ENCODE results near the gene PTGIR. TPM values are rescaled to one million over a fixed set of nuclear protein-coding genes. Genes with fewer than 3 reads are reported as not detected.

PTGIR gene
- total RNA-seq, 4 donors from 2014 or later, result 9.0 to 21.9 (median 12.7) TPM

DNA sequence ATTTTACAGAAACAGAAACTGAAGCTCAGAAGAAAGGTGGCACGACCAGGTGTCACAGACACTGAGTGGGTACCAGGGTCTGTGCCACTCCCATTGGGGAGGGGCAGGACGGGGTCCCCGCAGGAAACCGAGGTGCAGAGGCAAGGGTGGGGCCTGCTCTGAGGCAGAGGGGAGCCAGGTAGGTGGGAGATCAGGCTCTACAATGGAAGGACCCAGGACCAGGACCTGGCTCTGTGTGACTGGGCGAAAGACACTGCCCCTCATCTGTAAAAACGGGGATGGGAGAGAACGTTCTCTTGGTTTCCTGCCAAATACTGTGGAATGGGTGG is 2.8 kb downstream of the PTGIR start:
- peaks cover 0 to 22% of the 10 kb centered on the region in 2 donors for H3K4me1 ChIP-seq
- H3K27me3 ChIP-seq, result no peaks in the 10 kb centered on the region
- H3K9me3 ChIP-seq, result no peaks in the 10 kb centered on the region
- intact Hi-C loops (cut with DNase I), result no loop called here
- DNase-seq, result no peak
- H3K4me3 ChIP-seq (replicated peaks in 1 of 3), result no peak overlapping the region
- WGBS, 2 donors, result 65 to 70% methylated on average over 7 of the region's 7 CpGs
- no peaks in the 10 kb centered on the region for H3K36me3 ChIP-seq
- H3K27ac ChIP-seq, result no peak overlapping the region
- no peak for TF ChIP-seq POLR2A (IDR thresholded peaks at IDR 0.05)
- TF ChIP-seq, protein P1, sequence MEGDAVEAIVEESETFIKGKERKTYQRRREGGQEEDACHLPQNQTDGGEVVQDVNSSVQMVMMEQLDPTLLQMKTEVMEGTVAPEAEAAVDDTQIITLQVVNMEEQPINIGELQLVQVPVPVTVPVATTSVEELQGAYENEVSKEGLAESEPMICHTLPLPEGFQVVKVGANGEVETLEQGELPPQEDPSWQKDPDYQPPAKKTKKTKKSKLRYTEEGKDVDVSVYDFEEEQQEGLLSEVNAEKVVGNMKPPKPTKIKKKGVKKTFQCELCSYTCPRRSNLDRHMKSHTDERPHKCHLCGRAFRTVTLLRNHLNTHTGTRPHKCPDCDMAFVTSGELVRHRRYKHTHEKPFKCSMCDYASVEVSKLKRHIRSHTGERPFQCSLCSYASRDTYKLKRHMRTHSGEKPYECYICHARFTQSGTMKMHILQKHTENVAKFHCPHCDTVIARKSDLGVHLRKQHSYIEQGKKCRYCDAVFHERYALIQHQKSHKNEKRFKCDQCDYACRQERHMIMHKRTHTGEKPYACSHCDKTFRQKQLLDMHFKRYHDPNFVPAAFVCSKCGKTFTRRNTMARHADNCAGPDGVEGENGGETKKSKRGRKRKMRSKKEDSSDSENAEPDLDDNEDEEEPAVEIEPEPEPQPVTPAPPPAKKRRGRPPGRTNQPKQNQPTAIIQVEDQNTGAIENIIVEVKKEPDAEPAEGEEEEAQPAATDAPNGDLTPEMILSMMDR (IDR thresholded peaks at IDR 0.05), result no peak

DNA sequence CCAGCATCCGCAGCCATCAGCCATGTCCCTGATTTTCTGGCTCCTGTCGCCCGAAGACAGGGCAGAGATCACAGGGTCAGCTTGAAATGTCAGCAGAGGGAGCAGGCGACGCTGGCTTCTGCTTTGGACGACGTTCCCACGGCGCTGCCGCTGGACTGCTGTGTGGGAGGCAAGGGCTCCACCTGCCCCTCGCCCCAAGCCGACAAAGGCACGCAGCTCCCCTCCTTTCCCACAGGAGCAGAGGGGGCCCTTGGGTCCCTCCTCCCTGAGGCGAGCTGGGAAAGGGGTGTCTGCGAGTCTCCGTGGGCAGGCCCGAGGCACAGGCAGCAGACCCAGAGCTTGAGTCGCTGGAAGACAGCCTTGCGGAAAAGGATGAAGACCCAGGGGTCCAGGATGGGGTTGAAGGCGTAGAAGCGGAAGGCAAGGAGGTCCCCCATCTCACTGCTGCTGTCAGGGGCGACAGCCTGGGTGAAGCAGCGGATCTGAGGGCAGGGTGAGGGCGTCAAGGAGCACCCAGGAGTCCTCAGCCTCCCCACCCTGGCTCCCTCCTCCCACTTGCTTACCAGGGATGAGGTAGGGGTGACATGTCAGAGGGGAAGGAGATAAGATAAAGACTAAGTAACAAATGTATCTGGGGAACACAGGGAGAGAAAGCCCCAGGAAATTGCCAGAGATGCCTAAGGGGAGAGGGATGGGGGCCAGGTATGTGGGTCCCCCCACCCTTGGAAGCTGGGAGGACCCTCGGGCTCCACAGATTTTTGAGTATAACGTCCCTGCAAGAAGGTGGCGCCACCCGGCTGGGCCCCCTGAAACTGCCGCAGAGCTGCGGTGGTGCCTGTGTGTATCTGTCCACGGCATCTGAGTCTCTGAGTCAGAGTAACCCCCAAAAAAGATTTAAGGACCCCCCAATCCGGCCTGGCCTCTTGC is 3.4 kb downstream of the PTGIR start:
- WGBS, 2 donors, result 69 to 71% methylated on average over 21 to 32 of the region's 32 CpGs
- Histone ChIP-seq H3K4me3 (replicated peaks in 1 of 3) (no peak overlapping the region), H3K36me3 (no peaks in the 10 kb centered on the region), H3K9me3 (no peaks in the 10 kb centered on the region), H3K27ac (peak overlapping the region in 2 of 3 donors; percentile 17 to 36), H3K4me1 (peaks cover 0 to 23% of the 10 kb centered on the region in 2 donors), H3K27me3 (no peaks in the 10 kb centered on the region)
- no peak for TF ChIP-seq POLR2A (IDR thresholded peaks at IDR 0.05)
- TF ChIP-seq, protein P1 (IDR thresholded peaks at IDR 0.05), result no peak
- intact Hi-C loops (cut with DNase I), result no loop called here
- no peak for DNase-seq

DNA sequence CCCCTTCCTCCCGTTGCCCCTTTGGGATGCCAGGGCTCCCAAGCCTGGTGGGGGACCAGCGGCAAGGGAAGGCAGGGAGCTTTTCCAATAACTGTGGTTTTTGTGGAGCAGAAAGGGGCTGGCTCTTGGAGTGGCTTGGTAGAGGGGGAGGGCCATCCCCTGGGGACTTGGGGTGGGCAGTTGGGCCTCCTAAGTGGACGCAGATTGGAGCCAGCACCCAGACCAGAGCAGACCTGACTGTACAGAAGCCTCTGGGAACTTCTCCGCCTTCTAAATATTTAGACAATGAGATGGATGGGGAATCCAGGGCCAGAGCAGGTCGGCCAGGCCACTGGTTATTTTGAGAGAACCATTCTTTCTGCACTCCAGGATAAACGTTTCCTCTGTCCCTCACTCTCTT is 4.2 kb downstream of the PTGIR start:
- WGBS, 2 donors, result 14 to 51% methylated on average over 4 to 6 of the region's 6 CpGs
- TF ChIP-seq POLR2A (IDR thresholded peaks at IDR 0.05), result no peak
- TF ChIP-seq, protein P1 (IDR thresholded peaks at IDR 0.05), result no peak
- peaks cover 0 to 16% of the 10 kb centered on the region in 2 donors for H3K4me1 ChIP-seq
- H3K27ac ChIP-seq, result peak overlapping the region in 1 of 3 donors; percentile 36
- H3K9me3 ChIP-seq, result no peaks in the 10 kb centered on the region
- no peaks in the 10 kb centered on the region for H3K27me3 ChIP-seq
- DNase-seq, result no peak
- H3K36me3 ChIP-seq, result no peaks in the 10 kb centered on the region
- intact Hi-C loops (cut with DNase I), result no loop called here
- no peak overlapping the region for H3K4me3 ChIP-seq (replicated peaks in 1 of 3)

DNA sequence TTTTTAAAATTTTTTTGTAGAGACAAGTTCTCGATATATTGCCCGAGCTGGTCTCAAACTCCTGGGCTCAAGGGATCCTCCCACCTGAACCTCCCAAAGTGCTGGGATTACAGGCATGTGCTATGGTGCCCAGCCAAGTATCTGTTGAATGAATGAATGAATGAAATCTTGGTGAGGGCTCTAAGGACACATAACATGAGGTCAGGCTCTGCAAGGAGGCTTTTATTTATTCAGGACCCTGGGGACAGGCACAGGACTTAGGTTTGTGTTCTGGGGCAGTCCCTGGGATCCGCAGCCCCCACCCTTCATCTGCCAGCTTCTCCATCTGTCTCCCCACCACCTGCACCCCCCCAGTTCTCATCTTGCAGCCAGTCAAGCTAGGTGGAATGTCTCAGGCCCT is 4.6 kb downstream of the PTGIR start:
- 84 to 93% methylated on average over 3 of the region's 3 CpGs for WGBS, 2 donors
- intact Hi-C loops (cut with DNase I), result no loop called here
- DNase-seq, result no peak
- Histone ChIP-seq H3K27me3 (no peaks in the 10 kb centered on the region), H3K4me1 (peaks cover 0 to 11% of the 10 kb centered on the region in 2 donors), H3K36me3 (no peaks in the 10 kb centered on the region), H3K4me3 (replicated peaks in 1 of 3) (no peak overlapping the region), H3K27ac (no peak overlapping the region), H3K9me3 (no peaks in the 10 kb centered on the region)
- no peak for TF ChIP-seq POLR2A (IDR thresholded peaks at IDR 0.05)
- TF ChIP-seq, protein P1 (IDR thresholded peaks at IDR 0.05), result no peak

DNA sequence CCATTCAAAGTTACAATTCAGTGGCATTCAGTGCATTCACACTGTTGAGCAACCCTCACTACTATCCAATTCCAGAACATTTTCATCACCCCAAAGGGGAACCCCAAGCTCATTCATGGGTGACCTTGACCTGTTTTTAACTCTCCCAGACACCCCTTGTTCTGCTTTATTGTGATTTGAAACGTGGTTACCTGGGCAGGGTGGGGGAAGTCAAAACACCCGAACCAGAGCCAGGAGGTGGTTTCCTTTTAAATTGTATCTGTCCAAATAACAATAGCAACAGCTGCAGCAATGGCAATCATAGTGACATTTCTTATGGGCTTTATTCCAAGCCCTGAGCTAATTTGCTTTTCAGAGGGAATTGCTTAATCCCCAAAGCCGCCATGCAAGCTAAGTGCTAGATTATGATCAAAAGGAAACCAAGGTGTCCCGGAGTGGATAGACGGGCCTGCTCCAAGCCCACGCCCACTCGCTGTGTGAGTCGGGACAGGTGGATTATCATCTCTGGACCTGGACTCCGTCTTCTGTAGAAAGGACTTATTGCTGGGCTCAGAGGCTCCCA is 6.1 kb downstream of the PTGIR start:
- intact Hi-C loops (cut with DNase I), result loop anchor here (5.0 to 10.0 kb wide), 2 partner anchors 44 to 116 kb away; partner anchors contain the start of gene DACT3
- no peak overlapping the region for H3K4me3 ChIP-seq (replicated peaks in 1 of 3)
- no peaks in the 10 kb centered on the region for H3K27me3 ChIP-seq
- H3K4me1 ChIP-seq, result peaks cover 0 to 17% of the 10 kb centered on the region in 2 donors
- DNase-seq, result no peak
- no peak overlapping the region for H3K27ac ChIP-seq
- TF ChIP-seq, protein P1 (IDR thresholded peaks at IDR 0.05), result no peak
- no peak for TF ChIP-seq POLR2A (IDR thresholded peaks at IDR 0.05)
- no peaks in the 10 kb centered on the region for H3K9me3 ChIP-seq
- 51 to 61% methylated on average over 9 of the region's 9 CpGs for WGBS, 2 donors
- no peaks in the 10 kb centered on the region for H3K36me3 ChIP-seq
